Hepatocyte (in vitro differentiated cells): ENCODE results near the gene RIN3. TPM values are rescaled to one million over a fixed set of nuclear protein-coding genes. Genes with fewer than 3 reads are reported as not detected.

Experiments used
- DNase-seq: peaks from one replicate; pipeline ENCODE4 v3.0.0-alpha.2; 2016; ENCODE audit warnings: low spot score
- H2AFZ ChIP-seq: fragments of 200-600 bp; sonication (generic); 2 replicates; pipeline ENCODE4 v1.6.0; 2016; ENCODE audit warnings: antibody characterized with exemption, mild to moderate bottlenecking
- H3K27ac ChIP-seq: fragments of 200-600 bp; sonication (generic); 2 replicates; pipeline ENCODE4 v1.5.1; 2016; ENCODE audit warnings: mild to moderate bottlenecking
- H3K27me3 ChIP-seq: fragments of 200-600 bp; sonication (generic); 2 replicates; pipeline ENCODE4 v1.6.1; 2016
- H3K36me3 ChIP-seq: fragments of 200-600 bp; sonication (generic); replicated peaks from 2 replicates; pipeline ENCODE4 v1.5.1; 2016; ENCODE audit warnings: low read depth; ENCODE audit not compliant: insufficient read depth
- H3K4me1 ChIP-seq: fragments of 200-600 bp; sonication (generic); 2 replicates; pipeline ENCODE4 v1.5.1; 2016; ENCODE audit warnings: mild to moderate bottlenecking, moderate library complexity; ENCODE audit not compliant: insufficient read depth
- H3K4me2 ChIP-seq: fragments of 200-600 bp; sonication (generic); 2 replicates; pipeline ENCODE4 v1.6.0; 2016
- H3K4me3 ChIP-seq: fragments of 200-600 bp; sonication (generic); 2 replicates; pipeline ENCODE4 v1.5.1; 2016; ENCODE audit warnings: mild to moderate bottlenecking
- H3K79me2 ChIP-seq: fragments of 200-600 bp; sonication (generic); 2 replicates; pipeline ENCODE4 v1.6.0; 2017; ENCODE audit warnings: mild to moderate bottlenecking
- H3K9me2 ChIP-seq: fragments of 200-600 bp; sonication (generic); replicated peaks from 2 replicates; pipeline ENCODE4 v1.6.0; 2017; ENCODE audit warnings: mild to moderate bottlenecking; ENCODE audit not compliant: insufficient read depth
- H3K9me3 ChIP-seq: fragments of 200-600 bp; sonication (generic); 2 replicates; pipeline ENCODE4 v1.5.1; 2016; ENCODE audit warnings: low read depth, mild to moderate bottlenecking
- H4K20me1 ChIP-seq: fragments of 200-600 bp; sonication (generic); 2 replicates; pipeline ENCODE4 v1.6.0; 2016; ENCODE audit warnings: mild to moderate bottlenecking; ENCODE audit not compliant: insufficient read depth, poor library complexity, severe bottlenecking
- CTCF ChIP-seq: fragments of 200-600 bp; sonication (generic); IDR thresholded peaks from 2 replicates; pipeline ENCODE4 v1.5.1; 2016; ENCODE audit warnings: antibody characterized with exemption, mild to moderate bottlenecking; ENCODE audit not compliant: poor library complexity
- EZH2 ChIP-seq: fragments of 200-600 bp; sonication (generic); IDR thresholded peaks from 2 replicates; pipeline ENCODE4 v1.6.1; 2016; ENCODE audit warnings: antibody characterized with exemption, mild to moderate bottlenecking, borderline replicate concordance
- EZH2phosphoT487 ChIP-seq: fragments of 200-600 bp; sonication (generic); IDR thresholded peaks from one replicate; pipeline ENCODE4 v1.6.1; 2018; ENCODE audit warnings: antibody characterized with exemption, mild to moderate bottlenecking, low read depth, moderate library complexity; ENCODE audit not compliant: unreplicated experiment, severe bottlenecking
- WGBS: methylation state at CpG from one replicate; pipeline ENCODE4 v1.1.6; 2016; ENCODE audit warnings: low lambda C conversion rate; ENCODE audit errors: missing lambda C conversion rate; 5-methylcytosine and 5-hydroxymethylcytosine counted together
- polyA plus RNA-seq: library from polyadenylated mRNA; unstranded; fragments of >200 nt; fragmentation: Nextera tagmentation; extraction: Ambion mirVana; gene quantifications from 2 replicates; pipeline ENCODE4 v1.2.1, GENCODE V29; 2016
- total RNA-seq: library from RNA; depleted of rRNA; stranded (reverse); fragments of >200 nt; gene quantifications from 2 replicates; pipeline ENCODE4 v1.2.3, GENCODE V29; 2014

RIN3 gene
- total and polyA plus RNA-seq, 2 experiments from 2014 or later = 4.2 to 11.8 TPM

- H3K27ac ChIP-seq = no peak overlapping the region
- no peak overlapping the region for H3K4me2 ChIP-seq
- H3K27me3 ChIP-seq = no peaks in the 10 kb centered on the region
- DNase-seq = no peak
- H3K79me2 ChIP-seq = no peaks in the 10 kb centered on the region
- no peaks in the 10 kb centered on the region for H3K9me2 ChIP-seq
- H4K20me1 ChIP-seq = no peaks in the 10 kb centered on the region
- H3K4me3 ChIP-seq = no peak overlapping the region
- no peaks in the 10 kb centered on the region for H3K9me3 ChIP-seq
- no peaks in the 10 kb centered on the region for H3K36me3 ChIP-seq
- H3K4me1 ChIP-seq = no peaks in the 10 kb centered on the region
- TF ChIP-seq EZH2 (no peak), CTCF (no peak), EZH2phosphoT487 (no peak)
- no peak overlapping the region for H2AFZ ChIP-seq
These were observed 145.1 kb downstream of the RIN3 start for GRCh38 chr14:92658684-92659083.

GRCh38 chr14:92659765-92660561 is 146.4 kb downstream of the RIN3 start:
- no peaks in the 10 kb centered on the region for H3K9me2 ChIP-seq
- H3K4me3 ChIP-seq = no peak overlapping the region
- no peaks in the 10 kb centered on the region for H4K20me1 ChIP-seq
- H3K27me3 ChIP-seq = no peaks in the 10 kb centered on the region
- no peak overlapping the region for H3K4me2 ChIP-seq
- H3K9me3 ChIP-seq = no peaks in the 10 kb centered on the region
- TF ChIP-seq EZH2 (no peak), EZH2phosphoT487 (no peak), CTCF (no peak)
- H3K27ac ChIP-seq = no peak overlapping the region
- 84% methylated on average over 11 of the region's 11 CpGs for WGBS
- H2AFZ ChIP-seq = no peak overlapping the region
- no peaks in the 10 kb centered on the region for H3K4me1 ChIP-seq
- H3K36me3 ChIP-seq = no peaks in the 10 kb centered on the region
- no peak for DNase-seq
- no peaks in the 10 kb centered on the region for H3K79me2 ChIP-seq

GRCh38 chr14:92660571-92660970 is 147.0 kb downstream of the RIN3 start:
- Histone ChIP-seq H3K79me2 (no peaks in the 10 kb centered on the region), H3K36me3 (no peaks in the 10 kb centered on the region), H3K4me2 (no peak overlapping the region), H3K9me3 (no peaks in the 10 kb centered on the region), H4K20me1 (no peaks in the 10 kb centered on the region), H3K4me1 (no peaks in the 10 kb centered on the region), H3K9me2 (no peaks in the 10 kb centered on the region), H3K27ac (no peak overlapping the region), H2AFZ (no peak overlapping the region), H3K4me3 (no peak overlapping the region), H3K27me3 (no peaks in the 10 kb centered on the region)
- TF ChIP-seq EZH2 (no peak), EZH2phosphoT487 (no peak), CTCF (no peak)
- DNase-seq = no peak
- WGBS = 77% methylated on average over 3 of the region's 3 CpGs
